8988T (cell line): ENCODE measurements around the gene PVRIG.
A peak's percentile ranks its signal among the peaks of the same experiment; 100 is the strongest.
"Not testable (repeated sequence)": the region's sequence is repeated elsewhere in the genome, so short reads cannot be mapped to it uniquely, and the experiment has no call there.

Experiments
- DNase-seq: peaks from one replicate; pipeline ENCODE4 v3.0.0; 2011

Gene PVRIG

GRCh38 chr7:100243385-100243784 lies 23.6 kb downstream of the PVRIG start:
- DNase-seq: not testable (repeated sequence)

GRCh38 chr7:100244988-100245605 lies 25.3 kb downstream of the PVRIG start:
- DNase-seq: not testable (repeated sequence)

- not testable (repeated sequence) for DNase-seq
Measured at GRCh38 chr7:100246121-100246864, 26.5 kb downstream of the PVRIG start.

- not testable (repeated sequence) for DNase-seq
Measured at GRCh38 chr7:100246865-100247137, 27.1 kb downstream of the PVRIG start.

GRCh38 chr7:100247152-100247757 lies 27.5 kb downstream of the PVRIG start:
- peak; percentile 58 for DNase-seq

GRCh38 chr7:100248483-100248882 lies 28.7 kb downstream of the PVRIG start:
- no peak for DNase-seq

- DNase-seq: no peak
Measured at GRCh38 chr7:100257017-100257416, 37.3 kb downstream of the PVRIG start.

GRCh38 chr7:100259984-100260383 lies 40.2 kb downstream of the PVRIG start:
- not testable (repeated sequence) for DNase-seq

- DNase-seq: not testable (repeated sequence)
Measured at GRCh38 chr7:100262896-100263295, 43.1 kb downstream of the PVRIG start.

GRCh38 chr7:100264223-100264622 lies 44.5 kb downstream of the PVRIG start:
- not testable (repeated sequence) for DNase-seq

GRCh38 chr7:100264669-100265165 lies 45.0 kb downstream of the PVRIG start:
- DNase-seq: not testable (repeated sequence)

- not testable (repeated sequence) for DNase-seq
Measured at GRCh38 chr7:100265851-100266250, 46.1 kb downstream of the PVRIG start.

- DNase-seq: no peak
Measured at GRCh38 chr7:100266576-100267354, 47.0 kb downstream of the PVRIG start.

GRCh38 chr7:100267648-100268047 lies 47.9 kb downstream of the PVRIG start:
- DNase-seq: no peak

GRCh38 chr7:100268882-100269281 lies 49.1 kb downstream of the PVRIG start:
- DNase-seq: not testable (repeated sequence)

- not testable (repeated sequence) for DNase-seq
Measured at GRCh38 chr7:100269306-100270045, 49.7 kb downstream of the PVRIG start.

GRCh38 chr7:100270046-100270918 lies 50.5 kb downstream of the PVRIG start:
- DNase-seq: not testable (repeated sequence)
